Right cardiac atrium (tissue), 5 donors: Measurements from ENCODE around the gene GAL3ST1. TPM values are rescaled to one million over a fixed set of nuclear protein-coding genes. Genes with fewer than 3 reads are reported as not detected.
"Not testable (repeated sequence)": the region's sequence is repeated elsewhere in the genome, so short reads cannot be mapped to it uniquely, and the experiment has no call there.

Experiments
- ATAC-seq, 2 donors: fragments of 200-7000 bp; cut with Tn5 transposase; one replicate each; pipeline versions ENCODE4 v1.8.0 to v1.9.1; 2020; ENCODE audit warnings: moderate library complexity in 2 of 2, mild to moderate bottlenecking in 1 of 2
- DNase-seq, 3 donors: peaks; one replicate each; pipeline ENCODE4 v3.0.0-alpha.2; 2020
- H3K27ac ChIP-seq: one replicate; pipeline ENCODE4 v1.5.1; 2013; ENCODE audit warnings: mild to moderate bottlenecking, low read length, control low read depth, moderate library complexity
- H3K27me3 ChIP-seq: one replicate; pipeline ENCODE4 v1.6.1; 2013; ENCODE audit not compliant: control insufficient read depth, insufficient read depth
- H3K4me1 ChIP-seq: one replicate; pipeline ENCODE4 v1.6.1; 2013; ENCODE audit warnings: low read length; ENCODE audit not compliant: control insufficient read depth, insufficient read depth
- H3K4me3 ChIP-seq: one replicate; pipeline ENCODE4 v1.5.1; 2013; ENCODE audit warnings: low read length, control low read depth
- H3K9me3 ChIP-seq: one replicate; pipeline ENCODE4 v1.6.1; 2013; ENCODE audit warnings: low read length; ENCODE audit not compliant: control insufficient read depth
- WGBS: extraction: QIAGEN DNeasy Blood & Tissue Kit; methylation state at CpG from one replicate; pipeline ENCODE4 v1.1.7; 2013; 5-methylcytosine and 5-hydroxymethylcytosine counted together
- intact Hi-C, 4 donors: fragments of 100-400 bp; cut with DNase I; formaldehyde crosslinking; loops; one replicate each; pipeline versions ENCODE4 v1.11.0 to v1.14.0; 2022 to 2023
- polyA plus RNA-seq: library from polyadenylated mRNA; stranded (reverse); fragments of 200-250 nt; gene quantifications from one replicate; pipeline ENCODE4 v1.2.3, GENCODE V29; 2013
- total RNA-seq, 4 donors: library from RNA; stranded (reverse); fragmentation: NEBNext Ultra II Directional; extraction: Animal tissue kit (Norgen Biotek cat#: 25700); gene quantifications; one replicate each; pipeline ENCODE4 v1.2.1, GENCODE V29; 2021
- donor health status: healthy with polysubstance abuse.
- donor health status: DM: no; HTN: yes; CAD: no.
- donor health status: DM: no; HTN: no; CAD: no.
- donor health status: DM: no; HTN: yes; CAD: no; lungs with severe emphysema.
- donor health status: DM: yes; HTN: yes; CAD: no.

Gene GAL3ST1
- total and polyA plus RNA-seq, 5 donors = 0.17 to 0.93 (median 0.61) TPM; not detected in 1

- H3K4me3 ChIP-seq, DNase-seq, ATAC-seq, H3K27ac ChIP-seq, H3K9me3 ChIP-seq, H3K4me1 ChIP-seq, H3K27me3 ChIP-seq, intact Hi-C loops: not testable (repeated sequence)
- WGBS = 93% methylated on average over 3 of the region's 3 CpGs
Measured at GRCh38 chr22:30551813-30552212, 22.7 kb downstream of the GAL3ST1 start.

- 71% methylated on average over 4 of the region's 4 CpGs for WGBS
- no peaks in the 10 kb centered on the region for H3K4me1 ChIP-seq
- no peak overlapping the region for H3K27ac ChIP-seq
- no peaks in the 10 kb centered on the region for H3K27me3 ChIP-seq
- DNase-seq (no peak), ATAC-seq (no peak)
- H3K4me3 ChIP-seq = no peak overlapping the region
- H3K9me3 ChIP-seq = no peaks in the 10 kb centered on the region
- intact Hi-C loops = no loop called here
Measured at GRCh38 chr22:30547188-30547587, 27.3 kb downstream of the GAL3ST1 start.

GRCh38 chr22:30546616-30547015 is 27.8 kb downstream of the GAL3ST1 start, which contains the start of gene SEC14L6:
TSS of gene SEC14L6 (minus strand) at chr22:30546741. CDS start at chr22:30546682, 59 bp downstream.
- ATAC-seq = no peak
- WGBS = 80% methylated on average over 7 of the region's 7 CpGs
- intact Hi-C loops = no loop called here
- Histone ChIP-seq H3K4me3 (no peak within 1 kb of the TSS), H3K27me3 (no peaks in the 10 kb centered on the region), H3K27ac (no peak within 1 kb of the TSS), H3K9me3 (no peaks in the 10 kb centered on the region), H3K4me1 (no peaks in the 10 kb centered on the region)
- DNase-seq = no peak

GRCh38 chr22:30542811-30543188 is 31.7 kb downstream of the GAL3ST1 start:
- DNase-seq (no peak), ATAC-seq (no peak)
- intact Hi-C loops = no loop called here
- H3K27ac ChIP-seq = no peak overlapping the region
- no peak overlapping the region for H3K4me3 ChIP-seq
- no peaks in the 10 kb centered on the region for H3K4me1 ChIP-seq
- WGBS = 82% methylated on average over 12 of the region's 12 CpGs
- H3K27me3 ChIP-seq = no peaks in the 10 kb centered on the region
- no peaks in the 10 kb centered on the region for H3K9me3 ChIP-seq

- H3K4me3 ChIP-seq = peak overlapping the region; percentile 21
- 3% methylated on average over 64 of the region's 64 CpGs for WGBS
- ATAC-seq = peak; percentile 46 to 61
- no peaks in the 10 kb centered on the region for H3K27me3 ChIP-seq
- no peaks in the 10 kb centered on the region for H3K4me1 ChIP-seq
- H3K27ac ChIP-seq = no peak overlapping the region
- intact Hi-C loops = no loop called here
- DNase-seq = peak in 1 of 3 donors; percentile 65
- no peaks in the 10 kb centered on the region for H3K9me3 ChIP-seq
Measured at GRCh38 chr22:30541961-30542810, 32.3 kb downstream of the GAL3ST1 start.

- H3K4me1 ChIP-seq, H3K27me3 ChIP-seq, DNase-seq, H3K9me3 ChIP-seq, intact Hi-C loops, H3K4me3 ChIP-seq, ATAC-seq, H3K27ac ChIP-seq: not testable (repeated sequence)
- 87% methylated on average over 3 of the region's 3 CpGs for WGBS
Measured at GRCh38 chr22:30541511-30541910, 33.0 kb downstream of the GAL3ST1 start.

GRCh38 chr22:30539368-30539767 is 35.1 kb downstream of the GAL3ST1 start:
- H3K27me3 ChIP-seq = no peaks in the 10 kb centered on the region
- no peaks in the 10 kb centered on the region for H3K4me1 ChIP-seq
- WGBS = 94% methylated on average over 1 of the region's 1 CpG
- DNase-seq (no peak), ATAC-seq (no peak)
- H3K27ac ChIP-seq = no peak overlapping the region
- intact Hi-C loops = no loop called here
- no peaks in the 10 kb centered on the region for H3K9me3 ChIP-seq
- H3K4me3 ChIP-seq = no peak overlapping the region

- DNase-seq (no peak), ATAC-seq (no peak)
- no peak overlapping the region for H3K4me3 ChIP-seq
- H3K27me3 ChIP-seq = no peaks in the 10 kb centered on the region
- no peaks in the 10 kb centered on the region for H3K9me3 ChIP-seq
- no peaks in the 10 kb centered on the region for H3K4me1 ChIP-seq
- intact Hi-C loops = no loop called here
- H3K27ac ChIP-seq = no peak overlapping the region
- WGBS = 79% methylated on average over 6 of the region's 6 CpGs
Measured at GRCh38 chr22:30538280-30538679, 36.2 kb downstream of the GAL3ST1 start.

GRCh38 chr22:30537083-30537731 is 37.3 kb downstream of the GAL3ST1 start:
- DNase-seq (no peak), ATAC-seq (no peak)
- 76% methylated on average over 9 of the region's 9 CpGs for WGBS

GRCh38 chr22:30535182-30535581 is 39.3 kb downstream of the GAL3ST1 start:
- ATAC-seq = no peak
- WGBS = 82% methylated on average over 4 of the region's 4 CpGs
- intact Hi-C loops = no loop called here

More at GRCh38 chr22:30537083-30537731, 37.3 kb downstream of the GAL3ST1 start:
- Histone ChIP-seq H3K4me3 (no peak overlapping the region), H3K27me3 (no peaks in the 10 kb centered on the region), H3K9me3 (no peaks in the 10 kb centered on the region), H3K27ac (no peak overlapping the region), H3K4me1 (no peaks in the 10 kb centered on the region)
- intact Hi-C loops = no loop called here

More at GRCh38 chr22:30535182-30535581, 39.3 kb downstream of the GAL3ST1 start:
- H3K27ac ChIP-seq = no peak overlapping the region
- no peaks in the 10 kb centered on the region for H3K27me3 ChIP-seq
- no peaks in the 10 kb centered on the region for H3K9me3 ChIP-seq
- H3K4me3 ChIP-seq = no peak overlapping the region
- no peaks in the 10 kb centered on the region for H3K4me1 ChIP-seq
- no peak for DNase-seq
